ENCODE data around the gene ZMPSTE24. TPM values are rescaled to one million over a fixed set of nuclear protein-coding genes. Genes with fewer than 3 reads are reported as not detected.

The ZMPSTE24 gene
- total and polyA plus RNA-seq, 12 donors: 14.2 to 100 (median 42.2) TPM

GRCh38 chr1:40270152-40270834, 12.3 kb downstream of the ZMPSTE24 start:
- no peak for TF ChIP-seq POLR2A (IDR thresholded peaks at IDR 0.05)
- TF ChIP-seq CTCF (IDR thresholded peaks at IDR 0.05): no peak
- Histone ChIP-seq H3K4me3 (no peak overlapping the region), H3K36me3 (replicated peaks in 1 of 2) (peaks cover 0 to 39% of the 10 kb centered on the region in 2 donors), H3K4me1 (replicated peaks in 1 of 2) (peaks cover 17 to 21% of the 10 kb centered on the region in 2 donors), H3K9me3 (replicated peaks in 1 of 3) (no peaks in the 10 kb centered on the region), H3K27me3 (no peaks in the 10 kb centered on the region), H3K27ac (peak overlapping the region in 1 of 5 donors; percentile 1)
- intact Hi-C loops (cut with DNase I): no loop called here
- 43 to 75% (median 65%) methylated on average over 3 of the region's 3 CpGs for WGBS, 4 donors
- DNase-seq: peak in 1 of 7 donors; percentile 9

GRCh38 chr1:40272653-40273213, 14.7 kb downstream of the ZMPSTE24 start:
- Histone ChIP-seq H3K36me3 (replicated peaks in 1 of 2) (peaks cover 0 to 35% of the 10 kb centered on the region in 2 donors), H3K4me3 (no peak overlapping the region), H3K27ac (no peak overlapping the region), H3K9me3 (replicated peaks in 1 of 3) (no peaks in the 10 kb centered on the region), H3K27me3 (no peaks in the 10 kb centered on the region), H3K4me1 (replicated peaks in 1 of 2) (peaks cover 11 to 12% of the 10 kb centered on the region in 2 donors)
- no peak for DNase-seq
- intact Hi-C loops (cut with DNase I): no loop called here
- 91 to 95% (median 93%) methylated on average over 3 of the region's 3 CpGs for WGBS, 4 donors
- no peak for TF ChIP-seq POLR2A (IDR thresholded peaks at IDR 0.05)

- H3K36me3 ChIP-seq (replicated peaks in 1 of 2): peaks cover 0 to 26% of the 10 kb centered on the region in 2 donors
- 75 to 83% (median 82%) methylated on average over 4 of the region's 4 CpGs for WGBS, 4 donors
- H3K4me1 ChIP-seq (replicated peaks in 1 of 2): peaks cover 4 to 6% of the 10 kb centered on the region in 2 donors
- H3K27ac ChIP-seq: peak overlapping the region in 1 of 5 donors; percentile 35
- intact Hi-C loops (cut with DNase I): no loop called here
- no peak overlapping the region for H3K4me3 ChIP-seq
- no peaks in the 10 kb centered on the region for H3K27me3 ChIP-seq
- TF ChIP-seq CTCF (IDR thresholded peaks at IDR 0.05) (no peak), POLR2A (IDR thresholded peaks at IDR 0.05) (no peak)
- H3K9me3 ChIP-seq (replicated peaks in 1 of 3): no peaks in the 10 kb centered on the region
- no peak for DNase-seq
Observed at GRCh38 chr1:40273547-40274166, 15.6 kb downstream of the ZMPSTE24 start.

- TF ChIP-seq CTCF (IDR thresholded peaks at IDR 0.05) (no peak), POLR2A (IDR thresholded peaks at IDR 0.05) (no peak)
- Histone ChIP-seq H3K27me3 (no peaks in the 10 kb centered on the region), H3K27ac (peak overlapping the region in 1 of 5 donors; percentile 35), H3K4me1 (replicated peaks in 1 of 2) (peaks cover 6 to 9% of the 10 kb centered on the region in 2 donors), H3K36me3 (replicated peaks in 1 of 2) (peaks cover 0 to 22% of the 10 kb centered on the region in 2 donors), H3K9me3 (replicated peaks in 1 of 3) (no peaks in the 10 kb centered on the region), H3K4me3 (no peak overlapping the region)
- intact Hi-C loops (cut with DNase I): no loop called here
- WGBS, 4 donors: 65 to 77% (median 73%) methylated on average over 2 of the region's 2 CpGs
- DNase-seq: peak in 2 of 7 donors; percentile 44 to 62
Observed at GRCh38 chr1:40274331-40274730, 16.3 kb downstream of the ZMPSTE24 start.

Measured in adrenal gland (tissue), 12 donors.